Measurements from ENCODE around the gene F12. TPM values are rescaled to one million over a fixed set of nuclear protein-coding genes. Genes with fewer than 3 reads are reported as not detected.

The F12 gene
- total RNA-seq, 4 donors from 2014 or later = 2.6 to 20.1 (median 5.6) TPM

DNA sequence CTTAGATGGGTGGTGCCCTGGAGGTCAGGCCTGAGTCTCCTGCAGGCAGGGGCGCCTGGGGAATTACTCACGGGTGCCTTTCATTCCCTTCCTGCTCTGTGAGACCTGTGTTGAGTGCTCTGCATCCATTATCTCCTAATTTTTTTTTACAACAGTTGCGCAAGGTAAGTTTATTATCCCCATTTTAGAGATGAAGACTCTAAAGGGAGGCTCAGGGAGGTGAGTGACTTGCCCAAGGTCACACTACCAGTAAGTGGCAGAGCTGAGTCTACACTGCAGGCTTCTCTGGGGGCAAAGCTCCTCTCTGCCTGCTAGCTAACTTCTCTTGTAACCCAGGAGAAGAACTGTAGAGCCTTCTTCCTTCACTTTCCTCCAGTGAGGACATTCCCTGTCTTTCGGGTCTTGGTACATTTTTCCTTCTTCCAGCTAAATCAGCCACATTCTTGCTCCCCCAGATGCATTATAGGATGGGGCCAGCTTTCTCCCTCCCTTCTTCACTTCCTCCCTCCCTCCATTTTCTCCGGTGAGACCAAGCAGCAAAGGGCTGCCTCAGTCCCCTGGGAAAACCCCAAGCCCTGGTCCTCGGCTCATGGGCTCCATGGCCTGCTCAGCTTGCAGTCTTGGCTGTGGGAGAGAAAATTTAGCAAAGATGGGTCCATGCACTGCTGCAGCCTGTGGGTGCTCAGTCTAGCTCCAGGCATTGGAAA lies 39.0 kb upstream of the F12 start:
- Histone ChIP-seq H3K4me3 (no peak overlapping the region), H3K27ac (no peak overlapping the region), H3K27me3 (peaks cover 23% of the 10 kb centered on the region), H3K4me1 (peaks cover 18 to 22% (median 20%) of the 10 kb centered on the region in 4 donors), H3K9me3 (no peaks in the 10 kb centered on the region), H3K36me3 (no peaks in the 10 kb centered on the region)
- TF ChIP-seq POLR2AphosphoS5 (IDR thresholded peaks at IDR 0.05) = no peak
- TF ChIP-seq POLR2A (IDR thresholded peaks at IDR 0.05) = no peak
- no peak for TF ChIP-seq CTCF (IDR thresholded peaks at IDR 0.05)
- no peak for TF ChIP-seq EP300 (IDR thresholded peaks at IDR 0.05; ENCODE audit: low read depth)
- no peak for DNase-seq
- in situ Hi-C loops (cut with MboI; ENCODE audit: low pct_ligation_motif_present in 1 of 4, low pct_unique_long_range_greater_than_20kb in 1 of 4, low sequenced_read_pairs in 3 of 4) = loop anchor here in 2 of 4 donors (5.0 to 10.0 kb wide), 2 partner anchors 54 to 56 kb away; no protein-coding TSS in a partner anchor
- 69 to 87% methylated on average over 4 to 6 of the region's 6 CpGs for whole genome bisulfite sequencing, 2 donors (ENCODE audit: low coverage in 1 of 2)
- intact Hi-C loops (cut with DNase I; ENCODE audit: low total_unique reads) = no loop called here

DNA sequence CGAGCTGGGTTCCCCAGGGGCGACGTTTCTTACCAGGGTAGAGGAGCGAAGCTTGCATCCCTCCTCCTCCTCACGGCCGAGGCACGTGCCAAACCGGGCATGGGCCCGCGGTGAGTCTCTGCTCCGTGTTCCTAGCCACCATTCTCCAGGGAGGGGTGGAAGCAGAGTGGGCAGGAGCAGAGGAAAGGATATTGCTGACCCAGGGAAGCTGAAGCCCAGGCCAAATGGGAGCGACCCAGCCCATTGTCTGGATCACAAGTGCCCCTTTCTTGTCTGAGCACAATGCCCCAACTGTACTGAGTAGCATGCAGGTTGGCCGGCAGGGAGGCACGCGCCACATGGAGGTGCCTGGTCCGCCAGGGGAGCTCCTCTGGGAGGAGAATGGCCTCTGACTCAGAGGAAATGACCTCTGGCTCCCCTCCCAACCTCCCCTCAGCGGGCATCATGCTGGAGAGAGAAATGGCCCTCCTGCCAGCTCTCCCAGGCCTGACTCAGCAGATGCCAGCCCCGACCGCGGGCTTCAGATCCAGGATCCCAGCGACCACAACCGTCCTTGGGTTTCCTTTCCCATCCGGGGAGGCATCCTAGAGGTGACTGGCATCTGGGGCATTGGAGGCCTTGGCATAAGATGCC lies 38.4 kb upstream of the F12 start:
- Histone ChIP-seq H3K27me3 (peaks cover 23% of the 10 kb centered on the region), H3K4me3 (peak overlapping the region in 1 of 4 donors; percentile 51), H3K36me3 (no peaks in the 10 kb centered on the region), H3K4me1 (peaks cover 18 to 22% (median 20%) of the 10 kb centered on the region in 4 donors), H3K9me3 (no peaks in the 10 kb centered on the region), H3K27ac (no peak overlapping the region)
- 13% methylated on average over 23 of the region's 23 CpGs; no CpG with 5 or more reads in 1 of the 2 donors for WGBS, 2 donors (ENCODE audit: low coverage in 1 of 2)
- no peak for DNase-seq
- TF ChIP-seq POLR2AphosphoS5 (IDR thresholded peaks at IDR 0.05) = no peak
- no peak for TF ChIP-seq EP300 (IDR thresholded peaks at IDR 0.05; ENCODE audit: low read depth)
- no peak for TF ChIP-seq POLR2A (IDR thresholded peaks at IDR 0.05)
- no peak for TF ChIP-seq CTCF (IDR thresholded peaks at IDR 0.05)
- in situ Hi-C loops (cut with MboI; ENCODE audit: low pct_ligation_motif_present in 1 of 4, low pct_unique_long_range_greater_than_20kb in 1 of 4, low sequenced_read_pairs in 3 of 4) = loop anchor here in 2 of 4 donors (5.0 to 10.0 kb wide), 2 partner anchors 53 to 55 kb away; no protein-coding TSS in a partner anchor
- intact Hi-C loops (cut with DNase I; ENCODE audit: low total_unique reads) = loop anchor here (2.0 kb wide), 1 partner anchor 45 kb away; no protein-coding TSS in a partner anchor

GRCh38 chr5:177447066-177447610 lies 37.8 kb upstream of the F12 start:
- no peaks in the 10 kb centered on the region for H3K9me3 ChIP-seq
- in situ Hi-C loops (cut with MboI; ENCODE audit: low pct_ligation_motif_present in 1 of 4, low pct_unique_long_range_greater_than_20kb in 1 of 4, low sequenced_read_pairs in 3 of 4) = loop anchor here in 2 of 4 donors (5.0 to 10.0 kb wide), 2 partner anchors 52 to 55 kb away; no protein-coding TSS in a partner anchor
- intact Hi-C loops (cut with DNase I; ENCODE audit: low total_unique reads) = loop anchor here (2.0 kb wide), 1 partner anchor 44 kb away; no protein-coding TSS in a partner anchor
- peaks cover 23% of the 10 kb centered on the region for H3K27me3 ChIP-seq
- H3K4me3 ChIP-seq = peak overlapping the region; percentile 27 to 56 (median 48)
- H3K27ac ChIP-seq = peak overlapping the region in 2 of 4 donors; percentile 51 to 53
- H3K36me3 ChIP-seq = no peaks in the 10 kb centered on the region
- DNase-seq = peak; percentile 65
- WGBS, 2 donors (ENCODE audit: low coverage in 1 of 2) = 0% methylated on average over 4 of the region's 52 CpGs; no CpG with 5 or more reads in 1 of the 2 donors
- TF ChIP-seq POLR2A (IDR thresholded peaks at IDR 0.05) (no peak), CTCF (IDR thresholded peaks at IDR 0.05) (no peak), EP300 (IDR thresholded peaks at IDR 0.05; ENCODE audit: low read depth) (no peak), POLR2AphosphoS5 (IDR thresholded peaks at IDR 0.05) (no peak)
- H3K4me1 ChIP-seq = peaks cover 18 to 22% (median 20%) of the 10 kb centered on the region in 4 donors

Measured in transverse colon (tissue), 4 donors.